Spleen (tissue), 11 donors: ENCODE data around the gene LRRC26. TPM values are rescaled to one million over a fixed set of nuclear protein-coding genes. Genes with fewer than 3 reads are reported as not detected.

Experiments
- DNase-seq: peaks from one replicate; pipeline ENCODE4 v3.0.0-alpha.2; 2020
- H3K27ac ChIP-seq, 8 donors: fragments of 200-600 bp; sonication (generic) in 7 of 8; 1 replicate in 4 of 8; 2 replicates in 4 of 8; pipeline versions ENCODE4 v1.5.0 to v1.8.0; 2016 to 2021; ENCODE audit warnings: inconsistent platforms in 4 of 8, mild to moderate bottlenecking in 4 of 8, moderate library complexity in 1 of 8
- H3K27me3 ChIP-seq, 7 donors: fragments of 200-600 bp; sonication (generic) in 6 of 7; replicated peaks in 1 of 7; 1 replicate in 4 of 7; 2 replicates in 3 of 7; pipeline versions ENCODE4 v1.5.0 to v1.8.0; 2016 to 2021; ENCODE audit warnings: inconsistent platforms in 3 of 7, mild to moderate bottlenecking in 1 of 7
- H3K36me3 ChIP-seq, 6 donors: fragments of 200-600 bp; sonication (generic) in 5 of 6; 1 replicate in 4 of 6; 2 replicates in 2 of 6; pipeline versions ENCODE4 v1.5.0 to v1.8.0; 2016 to 2021; ENCODE audit warnings: inconsistent platforms in 2 of 6
- H3K4me1 ChIP-seq, 6 donors: fragments of 200-600 bp; sonication (generic) in 5 of 6; 1 replicate in 3 of 6; 2 replicates in 3 of 6; pipeline versions ENCODE4 v1.5.0 to v1.8.0; 2016 to 2021; ENCODE audit warnings: inconsistent platforms in 3 of 6
- H3K4me3 ChIP-seq, 8 donors: fragments of 200-600 bp; sonication (generic) in 7 of 8; 1 replicate in 4 of 8; 2 replicates in 4 of 8; pipeline versions ENCODE4 v1.5.0 to v1.8.0; 2016 to 2021; ENCODE audit warnings: inconsistent platforms in 4 of 8, mild to moderate bottlenecking in 4 of 8, moderate library complexity in 2 of 8
- H3K9me3 ChIP-seq, 8 donors: fragments of 200-600 bp; sonication (generic) in 7 of 8; 1 replicate in 4 of 8; 2 replicates in 4 of 8; pipeline versions ENCODE4 v1.5.0 to v1.8.0; 2016 to 2021; ENCODE audit warnings: inconsistent platforms in 4 of 8
- CTCF ChIP-seq, 11 experiments: fragments of 200-600 bp in 7 of 11; fragments of 450-650 bp in 4 of 11; sonication (generic) in 4 of 11; IDR thresholded peaks in 8 of 11; conservative IDR thresholded peaks in 3 of 11; 1 replicate in 7 of 11; 2 replicates in 4 of 11; pipeline versions ENCODE4 v1.4.0 to v1.8.0; 2016 to 2021; ENCODE audit warnings: antibody characterized with exemption in 11 of 11, inconsistent platforms in 4 of 11, mild to moderate bottlenecking in 1 of 11
- POLR2A ChIP-seq, 3 donors: fragments of 450-650 bp; IDR thresholded peaks; one replicate each; pipeline ENCODE4 v1.5.1; 2017; ENCODE audit warnings: antibody characterized with exemption in 3 of 3, mild to moderate bottlenecking in 1 of 3
- POLR2AphosphoS5 ChIP-seq, 3 donors: sonication (generic); formaldehyde crosslinking; IDR thresholded peaks; one replicate each; pipeline ENCODE4 v1.5.1; 2017; ENCODE audit warnings: antibody characterized with exemption in 3 of 3
- WGBS, 5 donors: extraction: QIAGEN DNeasy Blood & Tissue Kit in 3 of 5; methylation state at CpG; one replicate each; pipeline versions ENCODE4 v1.1.5 to v1.1.7; 2013 to 2018; 5-methylcytosine and 5-hydroxymethylcytosine counted together
- intact Hi-C: fragments of 100-400 bp; cut with DNase I; formaldehyde crosslinking; loops from one replicate; pipeline ENCODE4 v1.15.0; 2023; ENCODE audit warnings: low total_unique reads
- polyA plus RNA-seq, 3 donors: library from polyadenylated mRNA; stranded (reverse); fragments of 200-250 nt; gene quantifications; one replicate each; pipeline ENCODE4 v1.2.1, GENCODE V29; 2013
- total RNA-seq, 7 donors: library from RNA; depleted of rRNA in 3 of 7; stranded (reverse); fragments of >200 nt in 3 of 7; fragmentation: NEBNext Ultra II Directional in 4 of 7; extraction: Animal tissue kit (Norgen Biotek cat#: 25700) in 4 of 7; gene quantifications; one replicate each; pipeline versions ENCODE4 v1.1.0 to v1.2.1, GENCODE V29; 2016 to 2021
- donor health status: healthy with polysubstance abuse.
- donor health status: DM: no; HTN: no; CAD: no; lungs with moderate emphysema.
- donor health status: DM: no; HTN: no; CAD: no.
- donor health status: Bipolar disorder and iron deficiency.
- donor health status: healthy.
- donor health status: DM: no; HTN: no; CAD: no.
- donor health status: DM: yes; HTN: yes; CAD: no.

Gene LRRC26
- total and polyA plus RNA-seq, 10 donors = 0.06 to 0.60 (median 0.28) TPM; not detected in 7

GRCh38 chr9:137150617-137151457 lies 19.0 kb downstream of the LRRC26 start:
- H3K27me3 ChIP-seq = peaks cover 0 to 54% (median 16%) of the 10 kb centered on the region in 7 donors
- H3K9me3 ChIP-seq = peaks cover 0 to 10% (median 0%) of the 10 kb centered on the region in 8 donors
- no peaks in the 10 kb centered on the region for H3K36me3 ChIP-seq
- TF ChIP-seq POLR2AphosphoS5 (IDR thresholded peaks at IDR 0.05) = no peak
- no peak for TF ChIP-seq POLR2A (IDR thresholded peaks at IDR 0.05)
- TF ChIP-seq CTCF (IDR thresholded peaks at IDR 0.05 in 8 of 11, conservative IDR thresholded peaks at IDR 0.05 in 3 of 11) = no peak
- no peak overlapping the region for H3K4me3 ChIP-seq
- 19 to 36% (median 27%) methylated on average over 33 to 34 of the region's 34 CpGs for WGBS, 5 donors
- intact Hi-C loops = no loop called here
- DNase-seq = no peak
- H3K27ac ChIP-seq = no peak overlapping the region
- H3K4me1 ChIP-seq = no peaks in the 10 kb centered on the region

GRCh38 chr9:137149942-137150616 lies 19.8 kb downstream of the LRRC26 start:
- DNase-seq = no peak
- peaks cover 0 to 10% (median 0%) of the 10 kb centered on the region in 8 donors for H3K9me3 ChIP-seq
- H3K27ac ChIP-seq = no peak overlapping the region
- peaks cover 0 to 51% (median 16%) of the 10 kb centered on the region in 7 donors for H3K27me3 ChIP-seq
- H3K4me1 ChIP-seq = no peaks in the 10 kb centered on the region
- H3K36me3 ChIP-seq = no peaks in the 10 kb centered on the region
- intact Hi-C loops = no loop called here
- no peak for TF ChIP-seq POLR2AphosphoS5 (IDR thresholded peaks at IDR 0.05)
- no peak for TF ChIP-seq CTCF (IDR thresholded peaks at IDR 0.05 in 8 of 11, conservative IDR thresholded peaks at IDR 0.05 in 3 of 11)
- TF ChIP-seq POLR2A (IDR thresholded peaks at IDR 0.05) = no peak
- 47 to 67% (median 63%) methylated on average over 20 of the region's 20 CpGs for WGBS, 5 donors
- no peak overlapping the region for H3K4me3 ChIP-seq

GRCh38 chr9:137149363-137149762 lies 20.5 kb downstream of the LRRC26 start:
- Histone ChIP-seq H3K27me3 (peaks cover 0 to 48% (median 18%) of the 10 kb centered on the region in 7 donors), H3K9me3 (peaks cover 0 to 10% (median 0%) of the 10 kb centered on the region in 8 donors), H3K4me1 (no peaks in the 10 kb centered on the region), H3K36me3 (no peaks in the 10 kb centered on the region), H3K4me3 (no peak overlapping the region), H3K27ac (no peak overlapping the region)
- no peak for DNase-seq
- intact Hi-C loops = no loop called here
- WGBS, 5 donors = 68 to 92% (median 81%) methylated on average over 5 of the region's 5 CpGs
- TF ChIP-seq CTCF (IDR thresholded peaks at IDR 0.05 in 8 of 11, conservative IDR thresholded peaks at IDR 0.05 in 3 of 11) (no peak), POLR2AphosphoS5 (IDR thresholded peaks at IDR 0.05) (no peak), POLR2A (IDR thresholded peaks at IDR 0.05) (no peak)

- Histone ChIP-seq H3K27me3 (peaks cover 0 to 55% (median 24%) of the 10 kb centered on the region in 7 donors), H3K4me3 (no peak overlapping the region), H3K27ac (no peak overlapping the region), H3K4me1 (no peaks in the 10 kb centered on the region), H3K9me3 (peaks cover 0 to 10% (median 0%) of the 10 kb centered on the region in 8 donors), H3K36me3 (no peaks in the 10 kb centered on the region)
- no peak for DNase-seq
- 82 to 89% (median 86%) methylated on average over 17 to 19 of the region's 19 CpGs for WGBS, 5 donors
- no peak for TF ChIP-seq POLR2AphosphoS5 (IDR thresholded peaks at IDR 0.05)
- no peak for TF ChIP-seq CTCF (IDR thresholded peaks at IDR 0.05 in 8 of 11, conservative IDR thresholded peaks at IDR 0.05 in 3 of 11)
- TF ChIP-seq POLR2A (IDR thresholded peaks at IDR 0.05) = no peak
- intact Hi-C loops = no loop called here
These were observed 21.2 kb downstream of the LRRC26 start for GRCh38 chr9:137148661-137149060.
